ENCODE data around the gene EDEM2.
"Not testable (repeated sequence)": the region's sequence is repeated elsewhere in the genome, so short reads cannot be mapped to it uniquely, and the experiment has no call there.

The EDEM2 gene

GRCh38 chr20:35146920-35147574, at the start of gene EDEM2:
Gene EDEM2 (minus strand): TSS chr20:35147336. CDS start chr20:35147258, 78 bp downstream.
- peak; percentile 87 for DNase-seq

GRCh38 chr20:35196313-35196712, 49.2 kb upstream of the EDEM2 start:
- no peak for DNase-seq

GRCh38 chr20:35193031-35193791, 46.1 kb upstream of the EDEM2 start:
- not testable (repeated sequence) for DNase-seq

GRCh38 chr20:35192118-35192872, 45.2 kb upstream of the EDEM2 start:
- DNase-seq = no peak

GRCh38 chr20:35191419-35192117, 44.4 kb upstream of the EDEM2 start:
- no peak for DNase-seq

GRCh38 chr20:35190556-35190955, 43.4 kb upstream of the EDEM2 start:
- DNase-seq = no peak

GRCh38 chr20:35189223-35189622, 42.1 kb upstream of the EDEM2 start:
- not testable (repeated sequence) for DNase-seq

GRCh38 chr20:35187584-35188190, 40.6 kb upstream of the EDEM2 start:
- no peak for DNase-seq

GRCh38 chr20:35186691-35187289, 39.7 kb upstream of the EDEM2 start:
- not testable (repeated sequence) for DNase-seq

- DNase-seq = no peak
Observed at GRCh38 chr20:35181731-35182130, 34.6 kb upstream of the EDEM2 start.

GRCh38 chr20:35180266-35180665, 33.1 kb upstream of the EDEM2 start:
- no peak for DNase-seq

GRCh38 chr20:35179292-35180212, 32.4 kb upstream of the EDEM2 start:
- no peak for DNase-seq

- no peak for DNase-seq
Observed at GRCh38 chr20:35176132-35176531, 29.0 kb upstream of the EDEM2 start.

GRCh38 chr20:35174458-35175216, 27.5 kb upstream of the EDEM2 start:
- DNase-seq = no peak

GRCh38 chr20:35173576-35174192, 26.5 kb upstream of the EDEM2 start:
- no peak for DNase-seq

GRCh38 chr20:35172434-35172806, 25.3 kb upstream of the EDEM2 start:
- DNase-seq = no peak

GRCh38 chr20:35171753-35172433, 24.8 kb upstream of the EDEM2 start, which contains the start of gene PROCR:
Gene PROCR (plus strand): TSS chr20:35172072. CDS start chr20:35172155, 83 bp downstream.
- no peak for DNase-seq

- DNase-seq = no peak
Observed at GRCh38 chr20:35171438-35171752, 24.3 kb upstream of the EDEM2 start.

- not testable (repeated sequence) for DNase-seq
Observed at GRCh38 chr20:35168701-35169409, 21.7 kb upstream of the EDEM2 start.

All from NCI-H774 (cell line).